ENCODE measurements around the gene FOXP1. TPM values are rescaled to one million over a fixed set of nuclear protein-coding genes. Genes with fewer than 3 reads are reported as not detected.

The FOXP1 gene
- total RNA-seq, 1 experiment from 2014 or later: 24.7 TPM

GRCh38 chr3:71062037-71062932 lies 521.2 kb downstream of the FOXP1 start:
- peaks cover 2% of the 10 kb centered on the region; the same call in 1 of the 2 replicates for H3K27me3 ChIP-seq (ENCODE audit: control insufficient read depth, insufficient read depth, low read length)
- no peak overlapping the region for H3K4me3 ChIP-seq (ENCODE audit: insufficient read depth, low read depth, low read length)
- DNase-seq: no peak
- H3K36me3 ChIP-seq (replicated peaks; ENCODE audit: control insufficient read depth, insufficient read depth, low read length): no peaks in the 10 kb centered on the region

- no peak for DNase-seq
- no peaks in the 10 kb centered on the region for H3K36me3 ChIP-seq (replicated peaks; ENCODE audit: control insufficient read depth, insufficient read depth, low read length)
- no peak overlapping the region for H3K4me3 ChIP-seq (ENCODE audit: insufficient read depth, low read depth, low read length)
- H3K27me3 ChIP-seq (ENCODE audit: control insufficient read depth, insufficient read depth, low read length): peaks cover 2% of the 10 kb centered on the region; the same call in 1 of the 2 replicates
These were observed 521.9 kb downstream of the FOXP1 start for GRCh38 chr3:71061581-71061980.

- H3K4me3 ChIP-seq (ENCODE audit: insufficient read depth, low read depth, low read length): no peak overlapping the region
- peaks cover 2% of the 10 kb centered on the region; the same call in 1 of the 2 replicates for H3K27me3 ChIP-seq (ENCODE audit: control insufficient read depth, insufficient read depth, low read length)
- no peak for DNase-seq
- no peaks in the 10 kb centered on the region for H3K36me3 ChIP-seq (replicated peaks; ENCODE audit: control insufficient read depth, insufficient read depth, low read length)
These were observed 522.5 kb downstream of the FOXP1 start for GRCh38 chr3:71061037-71061436.

- DNase-seq: no peak
- Histone ChIP-seq H3K27me3 (ENCODE audit: control insufficient read depth, insufficient read depth, low read length) (peaks cover 2% of the 10 kb centered on the region; the same call in 1 of the 2 replicates), H3K36me3 (replicated peaks; ENCODE audit: control insufficient read depth, insufficient read depth, low read length) (no peaks in the 10 kb centered on the region), H3K4me3 (ENCODE audit: insufficient read depth, low read depth, low read length) (no peak overlapping the region)
These were observed 523.0 kb downstream of the FOXP1 start for GRCh38 chr3:71060536-71060935.

GRCh38 chr3:71057526-71057894 lies 526.0 kb downstream of the FOXP1 start:
- no peaks in the 10 kb centered on the region for H3K36me3 ChIP-seq (replicated peaks; ENCODE audit: control insufficient read depth, insufficient read depth, low read length)
- H3K4me3 ChIP-seq (ENCODE audit: insufficient read depth, low read depth, low read length): no peak overlapping the region
- no peaks in the 10 kb centered on the region for H3K27me3 ChIP-seq (ENCODE audit: control insufficient read depth, insufficient read depth, low read length)
- DNase-seq: no peak

GRCh38 chr3:71056327-71056726 lies 527.2 kb downstream of the FOXP1 start:
- no peaks in the 10 kb centered on the region for H3K27me3 ChIP-seq (ENCODE audit: control insufficient read depth, insufficient read depth, low read length)
- H3K36me3 ChIP-seq (replicated peaks; ENCODE audit: control insufficient read depth, insufficient read depth, low read length): no peaks in the 10 kb centered on the region
- H3K4me3 ChIP-seq (ENCODE audit: insufficient read depth, low read depth, low read length): no peak overlapping the region
- DNase-seq: no peak

- H3K27me3 ChIP-seq (ENCODE audit: control insufficient read depth, insufficient read depth, low read length): no peaks in the 10 kb centered on the region
- H3K36me3 ChIP-seq (replicated peaks; ENCODE audit: control insufficient read depth, insufficient read depth, low read length): no peaks in the 10 kb centered on the region
- no peak overlapping the region for H3K4me3 ChIP-seq (ENCODE audit: insufficient read depth, low read depth, low read length)
- DNase-seq: no peak
These were observed 528.1 kb downstream of the FOXP1 start for GRCh38 chr3:71055257-71056001.

- no peaks in the 10 kb centered on the region for H3K27me3 ChIP-seq (ENCODE audit: control insufficient read depth, insufficient read depth, low read length)
- no peaks in the 10 kb centered on the region for H3K36me3 ChIP-seq (replicated peaks; ENCODE audit: control insufficient read depth, insufficient read depth, low read length)
- no peak for DNase-seq
- no peak overlapping the region for H3K4me3 ChIP-seq (ENCODE audit: insufficient read depth, low read depth, low read length)
These were observed 529.2 kb downstream of the FOXP1 start for GRCh38 chr3:71054312-71054711.

- no peaks in the 10 kb centered on the region for H3K36me3 ChIP-seq (replicated peaks; ENCODE audit: control insufficient read depth, insufficient read depth, low read length)
- H3K4me3 ChIP-seq (ENCODE audit: insufficient read depth, low read depth, low read length): no peak overlapping the region
- DNase-seq: no peak
- no peaks in the 10 kb centered on the region for H3K27me3 ChIP-seq (ENCODE audit: control insufficient read depth, insufficient read depth, low read length)
These were observed 530.0 kb downstream of the FOXP1 start for GRCh38 chr3:71053495-71053894.

GRCh38 chr3:71052716-71053115 lies 530.8 kb downstream of the FOXP1 start:
- Histone ChIP-seq H3K36me3 (replicated peaks; ENCODE audit: control insufficient read depth, insufficient read depth, low read length) (no peaks in the 10 kb centered on the region), H3K4me3 (ENCODE audit: insufficient read depth, low read depth, low read length) (no peak overlapping the region), H3K27me3 (ENCODE audit: control insufficient read depth, insufficient read depth, low read length) (no peaks in the 10 kb centered on the region)
- no peak for DNase-seq

GRCh38 chr3:71051893-71052687 lies 531.4 kb downstream of the FOXP1 start:
- DNase-seq: no peak
- Histone ChIP-seq H3K36me3 (replicated peaks; ENCODE audit: control insufficient read depth, insufficient read depth, low read length) (no peaks in the 10 kb centered on the region), H3K27me3 (ENCODE audit: control insufficient read depth, insufficient read depth, low read length) (no peaks in the 10 kb centered on the region), H3K4me3 (ENCODE audit: insufficient read depth, low read depth, low read length) (no peak overlapping the region)

- Histone ChIP-seq H3K4me3 (ENCODE audit: insufficient read depth, low read depth, low read length) (no peak overlapping the region), H3K36me3 (replicated peaks; ENCODE audit: control insufficient read depth, insufficient read depth, low read length) (no peaks in the 10 kb centered on the region), H3K27me3 (ENCODE audit: control insufficient read depth, insufficient read depth, low read length) (no peaks in the 10 kb centered on the region)
- no peak for DNase-seq
These were observed 532.3 kb downstream of the FOXP1 start for GRCh38 chr3:71051259-71051595.

GRCh38 chr3:71050538-71051258 lies 532.8 kb downstream of the FOXP1 start:
- no peaks in the 10 kb centered on the region for H3K36me3 ChIP-seq (replicated peaks; ENCODE audit: control insufficient read depth, insufficient read depth, low read length)
- no peak overlapping the region for H3K4me3 ChIP-seq (ENCODE audit: insufficient read depth, low read depth, low read length)
- no peaks in the 10 kb centered on the region for H3K27me3 ChIP-seq (ENCODE audit: control insufficient read depth, insufficient read depth, low read length)
- DNase-seq: no peak

- no peak for DNase-seq
- Histone ChIP-seq H3K4me3 (ENCODE audit: insufficient read depth, low read depth, low read length) (no peak overlapping the region), H3K27me3 (ENCODE audit: control insufficient read depth, insufficient read depth, low read length) (no peaks in the 10 kb centered on the region), H3K36me3 (replicated peaks; ENCODE audit: control insufficient read depth, insufficient read depth, low read length) (no peaks in the 10 kb centered on the region)
These were observed 533.4 kb downstream of the FOXP1 start for GRCh38 chr3:71050166-71050537.

All from H7 (cell line).